Measurements from ENCODE around the gene C2orf92.

Gene C2orf92

GRCh38 chr2:97701186-97701585 lies 31.7 kb downstream of the C2orf92 start:
- no peak for TF ChIP-seq CTCF (IDR thresholded peaks at IDR 0.05; ENCODE audit: unreplicated experiment in 3 of 3)
- Mint-ChIP-seq H3K9me3 (no peaks in the 10 kb centered on the region), H3K4me3 (no peak overlapping the region), H3K27ac (no peak overlapping the region), H3K27me3 (ENCODE audit: low read depth) (peaks cover 4% of the 10 kb centered on the region), H3K36me3 (ENCODE audit: low read depth) (no peaks in the 10 kb centered on the region), H3K4me1 (peaks cover 4% of the 10 kb centered on the region)

GRCh38 chr2:97701851-97702465 lies 32.4 kb downstream of the C2orf92 start:
- no peaks in the 10 kb centered on the region for H3K36me3 Mint-ChIP-seq (ENCODE audit: low read depth)
- no peak overlapping the region for H3K4me3 Mint-ChIP-seq
- no peaks in the 10 kb centered on the region for H3K9me3 Mint-ChIP-seq
- H3K27ac Mint-ChIP-seq = no peak overlapping the region
- H3K4me1 Mint-ChIP-seq = peaks cover 3% of the 10 kb centered on the region
- TF ChIP-seq CTCF (IDR thresholded peaks at IDR 0.05; ENCODE audit: unreplicated experiment in 3 of 3) = no peak
- H3K27me3 Mint-ChIP-seq (ENCODE audit: low read depth) = peaks cover 4% of the 10 kb centered on the region

- no peak for TF ChIP-seq CTCF (IDR thresholded peaks at IDR 0.05; ENCODE audit: unreplicated experiment in 3 of 3)
- Mint-ChIP-seq H3K4me3 (no peak overlapping the region), H3K36me3 (ENCODE audit: low read depth) (no peaks in the 10 kb centered on the region), H3K27me3 (ENCODE audit: low read depth) (no peaks in the 10 kb centered on the region), H3K9me3 (no peaks in the 10 kb centered on the region), H3K27ac (no peak overlapping the region), H3K4me1 (no peaks in the 10 kb centered on the region)
Measured at GRCh38 chr2:97702731-97703470, 33.4 kb downstream of the C2orf92 start.

- Mint-ChIP-seq H3K9me3 (no peaks in the 10 kb centered on the region), H3K27ac (no peak overlapping the region), H3K36me3 (ENCODE audit: low read depth) (no peaks in the 10 kb centered on the region), H3K4me1 (no peaks in the 10 kb centered on the region), H3K27me3 (ENCODE audit: low read depth) (no peaks in the 10 kb centered on the region), H3K4me3 (no peak overlapping the region)
- no peak for TF ChIP-seq CTCF (IDR thresholded peaks at IDR 0.05; ENCODE audit: unreplicated experiment in 3 of 3)
Measured at GRCh38 chr2:97703741-97704140, 34.2 kb downstream of the C2orf92 start.

DNA sequence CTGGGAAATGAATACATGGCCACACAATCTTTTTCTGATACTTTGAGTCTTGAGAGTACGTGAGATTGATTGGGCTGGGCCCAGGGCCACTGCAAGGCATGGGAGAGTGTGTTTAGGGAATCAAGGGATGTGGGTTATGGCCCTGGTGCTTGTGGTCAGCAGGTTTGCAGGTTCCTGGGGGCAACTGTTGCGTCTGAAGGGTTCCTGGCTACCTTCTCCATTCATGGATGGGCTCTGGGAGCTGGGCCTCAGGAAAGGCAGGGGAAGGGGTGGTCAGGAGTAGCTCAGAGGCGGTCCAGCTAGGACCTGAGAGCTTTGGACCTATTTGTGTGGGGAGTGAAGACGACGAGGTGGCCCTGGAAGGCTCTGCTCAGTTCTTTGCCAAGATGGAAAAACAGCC lies 35.5 kb downstream of the C2orf92 start:
- H3K4me3 Mint-ChIP-seq = no peak overlapping the region
- no peaks in the 10 kb centered on the region for H3K36me3 Mint-ChIP-seq (ENCODE audit: low read depth)
- H3K27ac Mint-ChIP-seq = no peak overlapping the region
- H3K4me1 Mint-ChIP-seq = peaks cover 2% of the 10 kb centered on the region
- H3K27me3 Mint-ChIP-seq (ENCODE audit: low read depth) = peaks cover 1% of the 10 kb centered on the region
- TF ChIP-seq CTCF (IDR thresholded peaks at IDR 0.05; ENCODE audit: unreplicated experiment in 3 of 3) = no peak
- H3K9me3 Mint-ChIP-seq = no peaks in the 10 kb centered on the region

DNA sequence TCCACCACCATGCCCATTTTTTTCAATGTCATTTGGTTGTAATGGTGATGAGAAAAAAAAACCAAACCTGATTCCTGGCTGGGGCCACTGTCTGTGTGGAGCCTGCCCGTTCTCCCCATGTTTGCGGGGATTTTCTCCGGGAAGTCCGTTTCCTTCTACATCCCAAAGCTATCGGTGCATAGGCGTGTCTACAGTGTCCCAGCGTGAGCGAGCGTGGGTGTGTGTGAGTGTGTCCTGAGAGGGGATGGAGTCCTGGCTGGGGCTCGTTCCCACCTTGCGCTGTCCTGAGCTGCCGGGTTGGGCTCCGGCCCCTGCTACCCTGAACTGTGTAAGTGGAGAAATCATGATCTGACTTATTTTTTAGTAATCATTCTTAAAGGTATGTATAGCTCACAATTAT lies 36.6 kb downstream of the C2orf92 start:
- no peak for TF ChIP-seq CTCF (IDR thresholded peaks at IDR 0.05; ENCODE audit: unreplicated experiment in 3 of 3)

More for the DNA sequence above, 36.6 kb downstream of the C2orf92 start:
- peaks cover 4% of the 10 kb centered on the region for H3K4me1 Mint-ChIP-seq
- no peak overlapping the region for H3K4me3 Mint-ChIP-seq
- no peak overlapping the region for H3K27ac Mint-ChIP-seq
- H3K36me3 Mint-ChIP-seq (ENCODE audit: low read depth) = no peaks in the 10 kb centered on the region
- peaks cover 3% of the 10 kb centered on the region for H3K27me3 Mint-ChIP-seq (ENCODE audit: low read depth)
- H3K9me3 Mint-ChIP-seq = no peaks in the 10 kb centered on the region

Measured in nephron (organoid).